Ureter (tissue), 1 donor: Measurements from ENCODE around the gene MCC. TPM values are rescaled to one million over a fixed set of nuclear protein-coding genes. Genes with fewer than 3 reads are reported as not detected.

Experiments
- DNase-seq: peaks from one replicate; pipeline ENCODE4 v3.0.0-alpha.2; 2020; ENCODE audit warnings: low spot score
- total RNA-seq: library from RNA; stranded (reverse); gene quantifications from one replicate; pipeline ENCODE4 v1.2.4, GENCODE V29; 2023
- donor health status: DM: yes; HTN: yes; CAD: no.

MCC gene
- total RNA-seq, 1 donor from 2014 or later = 88.8 TPM

- DNase-seq = no peak
Measured at GRCh38 chr5:113271015-113271414, 217.2 kb downstream of the MCC start.

GRCh38 chr5:113270086-113270485, 218.2 kb downstream of the MCC start:
- DNase-seq = no peak

GRCh38 chr5:113269023-113269997, 218.9 kb downstream of the MCC start:
- no peak for DNase-seq

- no peak for DNase-seq
Measured at GRCh38 chr5:113268232-113268631, 220.0 kb downstream of the MCC start.

GRCh38 chr5:113267361-113267900, 220.8 kb downstream of the MCC start:
- no peak for DNase-seq

GRCh38 chr5:113266913-113267227, 221.4 kb downstream of the MCC start:
- DNase-seq = no peak

- DNase-seq = no peak
Measured at GRCh38 chr5:113266227-113266912, 221.9 kb downstream of the MCC start.

GRCh38 chr5:113265190-113265589, 223.1 kb downstream of the MCC start:
- DNase-seq = no peak

- DNase-seq = no peak
Measured at GRCh38 chr5:113264046-113264445, 224.2 kb downstream of the MCC start.

GRCh38 chr5:113263545-113263944, 224.7 kb downstream of the MCC start:
- DNase-seq = no peak

- DNase-seq = no peak
Measured at GRCh38 chr5:113262674-113263073, 225.6 kb downstream of the MCC start.

GRCh38 chr5:113259034-113259433, 229.2 kb downstream of the MCC start:
- DNase-seq = no peak

- DNase-seq = no peak
Measured at GRCh38 chr5:113257545-113257944, 230.7 kb downstream of the MCC start.

GRCh38 chr5:113256671-113257452, 231.4 kb downstream of the MCC start:
- no peak for DNase-seq

- no peak for DNase-seq
Measured at GRCh38 chr5:113255579-113256386, 232.5 kb downstream of the MCC start.

GRCh38 chr5:113255105-113255504, 233.1 kb downstream of the MCC start:
- no peak for DNase-seq

- no peak for DNase-seq
Measured at GRCh38 chr5:113253037-113253436, 235.2 kb downstream of the MCC start.

- no peak for DNase-seq
Measured at GRCh38 chr5:113252066-113252465, 236.2 kb downstream of the MCC start.

GRCh38 chr5:113250341-113250953, 237.8 kb downstream of the MCC start:
- DNase-seq = no peak

GRCh38 chr5:113249206-113249605, 239.0 kb downstream of the MCC start:
- DNase-seq = no peak
